Measurements from ENCODE around the gene FRMD4A. TPM values are rescaled to one million over a fixed set of nuclear protein-coding genes. Genes with fewer than 3 reads are reported as not detected.

FRMD4A gene
- total RNA-seq, 1 experiment from 2014 or later = 19.6 TPM

- Histone ChIP-seq H3K79me2 (ENCODE audit: insufficient read depth, low read length) (peaks cover 3% of the 10 kb centered on the region; the same call in 1 of the 2 replicates), H3K4ac (ENCODE audit: low read depth, low read length) (no peak overlapping the region), H3K27ac (ENCODE audit: insufficient read length, low read depth, low read length) (no peak overlapping the region), H3K14ac (ENCODE audit: insufficient read depth, low read length) (no peak overlapping the region), H3K9me3 (ENCODE audit: control insufficient read depth, low read depth, low read length) (peaks cover 10% of the 10 kb centered on the region), H3K23me2 (ENCODE audit: insufficient read length, low read depth, low read length, poor library complexity, severe bottlenecking) (no peaks in the 10 kb centered on the region), H4K8ac (replicated peaks; ENCODE audit: insufficient read length, low read depth, low read length) (no peak overlapping the region), H3K27me3 (ENCODE audit: insufficient read depth, low read length) (no peaks in the 10 kb centered on the region), H3K56ac (ENCODE audit: insufficient read length, low read depth, low read length) (no peak overlapping the region), H3K9ac (ENCODE audit: extremely low read depth, insufficient read length, low read length) (no peak overlapping the region), H3K18ac (ENCODE audit: insufficient read length, low read depth, low read length) (no peak overlapping the region), H2BK12ac (ENCODE audit: insufficient read length, low read depth, low read length) (no peak overlapping the region), H4K5ac (ENCODE audit: insufficient read length, low read depth, low read length) (no peak overlapping the region), H4K20me1 (ENCODE audit: control insufficient read depth, insufficient read depth, insufficient read length) (no peaks in the 10 kb centered on the region), H4K91ac (ENCODE audit: insufficient read length, low read depth, low read length) (no peak overlapping the region), H2AK5ac (ENCODE audit: insufficient read length, low read length) (peak overlapping the region; percentile 8), H2BK20ac (ENCODE audit: low read depth, low read length, poor library complexity, severe bottlenecking) (no peak overlapping the region), H3K4me2 (ENCODE audit: insufficient read depth, insufficient read length, low read length) (no peak overlapping the region), H3K79me1 (ENCODE audit: insufficient read depth, low read depth, low read length, poor library complexity, severe bottlenecking) (no peaks in the 10 kb centered on the region), H3K4me1 (ENCODE audit: insufficient read depth, low read length) (peaks cover 12% of the 10 kb centered on the region), H2BK120ac (ENCODE audit: low read depth, low read length, poor library complexity, severe bottlenecking) (no peak overlapping the region), H2AFZ (ENCODE audit: low read length) (no peak overlapping the region), H3K23ac (ENCODE audit: insufficient read length, low read depth, low read length) (no peak overlapping the region), H3T11ph (ENCODE audit: low read length) (no peak overlapping the region), H2BK15ac (ENCODE audit: low read depth, low read length) (no peak overlapping the region), H2BK5ac (ENCODE audit: insufficient read length, low read length) (no peak overlapping the region)
- peaks cover 21 to 33% (median 22%) of the 10 kb centered on the region in 3 experiments for H3K36me3 Mint-ChIP-seq (ENCODE audit: insufficient read depth in 1 of 3, low read depth in 3 of 3)
- TF ChIP-seq CTCF (conservative IDR thresholded peaks at IDR 0.05) = no peak
- no peak overlapping the region for H3K4me3 Mint-ChIP-seq
- H3K4me1 Mint-ChIP-seq = peaks cover 21 to 29% of the 10 kb centered on the region in 2 experiments
- peaks cover 23 to 25% of the 10 kb centered on the region in 2 experiments for H3K9me3 Mint-ChIP-seq
- no peak for DNase-seq
- no CpG with 5 or more reads among the region's 5 CpGs for WGBS (ENCODE audit: extremely low coverage, insufficient read length, low lambda C conversion rate)
- H3K27me3 Mint-ChIP-seq (ENCODE audit: low read depth) = no peaks in the 10 kb centered on the region
- no peak overlapping the region for H3K27ac Mint-ChIP-seq
Observed at GRCh38 chr10:13813550-13813949, 517.2 kb downstream of the FRMD4A start.

Data from H9 (cell line).